Measurements from ENCODE around the gene SLC38A3.

The SLC38A3 gene

DNA sequence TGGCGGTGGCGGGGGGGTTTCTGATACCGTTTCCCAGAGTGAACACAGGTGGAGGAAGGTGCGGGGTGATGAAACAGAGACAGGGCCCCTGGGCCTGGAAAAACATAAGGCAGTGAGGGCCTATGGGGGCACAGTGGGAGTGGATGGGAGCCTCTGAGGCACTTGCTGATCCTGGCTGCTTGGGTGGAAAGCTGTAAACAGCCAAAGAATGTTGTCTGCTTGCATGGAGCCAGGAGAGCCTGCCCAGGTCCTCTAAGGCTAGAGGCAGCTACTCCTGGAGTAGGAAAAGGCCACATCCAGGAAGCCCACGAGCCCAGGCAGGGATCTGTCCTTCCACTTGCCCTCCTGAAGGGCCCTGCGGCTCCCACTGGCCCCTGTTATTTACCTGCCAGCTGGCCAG, 60.9 kb downstream of the SLC38A3 start:
- TF ChIP-seq, protein P1, sequence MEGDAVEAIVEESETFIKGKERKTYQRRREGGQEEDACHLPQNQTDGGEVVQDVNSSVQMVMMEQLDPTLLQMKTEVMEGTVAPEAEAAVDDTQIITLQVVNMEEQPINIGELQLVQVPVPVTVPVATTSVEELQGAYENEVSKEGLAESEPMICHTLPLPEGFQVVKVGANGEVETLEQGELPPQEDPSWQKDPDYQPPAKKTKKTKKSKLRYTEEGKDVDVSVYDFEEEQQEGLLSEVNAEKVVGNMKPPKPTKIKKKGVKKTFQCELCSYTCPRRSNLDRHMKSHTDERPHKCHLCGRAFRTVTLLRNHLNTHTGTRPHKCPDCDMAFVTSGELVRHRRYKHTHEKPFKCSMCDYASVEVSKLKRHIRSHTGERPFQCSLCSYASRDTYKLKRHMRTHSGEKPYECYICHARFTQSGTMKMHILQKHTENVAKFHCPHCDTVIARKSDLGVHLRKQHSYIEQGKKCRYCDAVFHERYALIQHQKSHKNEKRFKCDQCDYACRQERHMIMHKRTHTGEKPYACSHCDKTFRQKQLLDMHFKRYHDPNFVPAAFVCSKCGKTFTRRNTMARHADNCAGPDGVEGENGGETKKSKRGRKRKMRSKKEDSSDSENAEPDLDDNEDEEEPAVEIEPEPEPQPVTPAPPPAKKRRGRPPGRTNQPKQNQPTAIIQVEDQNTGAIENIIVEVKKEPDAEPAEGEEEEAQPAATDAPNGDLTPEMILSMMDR (IDR thresholded peaks at IDR 0.05; ENCODE audit: low read length, missing control alignments), result no peak
- DNase-seq (ENCODE audit: low read depth), result no peak
- H3K4me3 ChIP-seq (replicated peaks; ENCODE audit: low read depth, low read length), result no peak overlapping the region

- TF ChIP-seq, protein P1 (IDR thresholded peaks at IDR 0.05; ENCODE audit: low read length, missing control alignments), result no peak
- H3K4me3 ChIP-seq (replicated peaks; ENCODE audit: low read depth, low read length), result peak overlapping the region; percentile 55
- DNase-seq (ENCODE audit: low read depth), result no peak
Observed at GRCh38 chr3:50266836-50267235, 61.8 kb downstream of the SLC38A3 start.

GRCh38 chr3:50267280-50267913, 62.3 kb downstream of the SLC38A3 start:
- peak; percentile 26 for DNase-seq (ENCODE audit: low read depth)
- H3K4me3 ChIP-seq (replicated peaks; ENCODE audit: low read depth, low read length), result peak overlapping the region; percentile 55
- TF ChIP-seq, protein P1 (IDR thresholded peaks at IDR 0.05; ENCODE audit: low read length, missing control alignments), result no peak

DNA sequence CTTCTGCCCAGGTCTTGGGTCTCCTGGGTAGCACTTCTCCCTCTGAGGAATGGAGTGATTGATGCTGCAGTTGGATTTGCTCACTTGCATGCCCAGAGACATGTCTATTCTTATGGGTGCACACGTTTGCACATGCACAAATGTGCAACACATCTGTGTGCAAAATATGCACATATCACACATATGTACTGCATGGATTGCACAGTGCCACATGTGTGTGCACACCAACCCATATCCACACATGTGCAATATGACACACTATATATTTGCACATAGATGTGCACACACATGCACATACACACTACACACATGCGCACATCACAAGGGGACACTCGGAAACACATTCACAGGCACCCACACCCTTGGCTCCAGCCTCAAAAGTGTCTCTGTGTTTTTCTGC, 63.2 kb downstream of the SLC38A3 start:
- no peak for DNase-seq (ENCODE audit: low read depth)
- TF ChIP-seq, protein P1 (IDR thresholded peaks at IDR 0.05; ENCODE audit: low read length, missing control alignments), result no peak
- H3K4me3 ChIP-seq (replicated peaks; ENCODE audit: low read depth, low read length), result no peak overlapping the region

DNA sequence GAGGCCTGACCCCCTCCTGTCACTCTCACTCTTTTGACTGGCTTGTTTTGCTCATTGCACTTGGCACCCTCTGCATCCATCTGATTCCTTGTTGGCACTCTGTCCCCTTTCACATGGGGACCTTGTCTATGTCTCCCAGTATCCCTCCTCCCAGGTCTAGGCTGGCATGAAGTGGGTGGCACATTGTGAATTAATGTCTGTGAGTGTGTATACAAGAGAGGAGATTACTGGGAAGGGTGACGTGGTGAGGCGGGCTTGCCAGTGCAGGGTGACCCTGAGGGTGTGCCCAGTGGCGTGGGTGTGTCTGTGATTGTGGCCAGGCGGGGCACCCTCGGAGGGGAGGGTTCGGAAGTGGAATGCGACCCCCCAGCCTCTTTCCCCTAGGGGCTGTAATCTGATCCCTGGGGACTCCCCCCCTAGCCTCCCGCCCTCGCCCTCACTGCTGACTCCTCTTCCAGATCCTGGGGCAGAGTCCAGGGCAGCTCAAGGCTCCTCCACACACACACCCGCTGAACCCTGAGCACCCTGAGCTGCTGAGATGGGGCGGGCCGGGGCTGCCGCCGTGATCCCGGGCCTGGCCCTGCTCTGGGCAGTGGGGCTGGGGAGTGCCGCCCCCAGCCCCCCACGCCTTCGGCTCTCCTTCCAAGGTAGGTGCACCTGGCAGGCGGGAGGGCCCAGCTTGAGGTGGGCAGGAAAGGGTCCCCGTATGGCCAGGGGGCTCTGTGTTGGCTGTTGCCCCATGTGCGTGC, 63.8 kb downstream of the SLC38A3 start, which contains the start of gene SEMA3B:
Gene SEMA3B, plus strand, starts transcription at position 445 of the 749 bp plus-strand sequence. Its CDS starts 94 bp downstream, at position 539.
- no peak within 1 kb of the TSS for H3K4me3 ChIP-seq (replicated peaks; ENCODE audit: low read depth, low read length)
- no peak for DNase-seq (ENCODE audit: low read depth)
- TF ChIP-seq, protein P1 (IDR thresholded peaks at IDR 0.05; ENCODE audit: low read length, missing control alignments), result no peak

DNA sequence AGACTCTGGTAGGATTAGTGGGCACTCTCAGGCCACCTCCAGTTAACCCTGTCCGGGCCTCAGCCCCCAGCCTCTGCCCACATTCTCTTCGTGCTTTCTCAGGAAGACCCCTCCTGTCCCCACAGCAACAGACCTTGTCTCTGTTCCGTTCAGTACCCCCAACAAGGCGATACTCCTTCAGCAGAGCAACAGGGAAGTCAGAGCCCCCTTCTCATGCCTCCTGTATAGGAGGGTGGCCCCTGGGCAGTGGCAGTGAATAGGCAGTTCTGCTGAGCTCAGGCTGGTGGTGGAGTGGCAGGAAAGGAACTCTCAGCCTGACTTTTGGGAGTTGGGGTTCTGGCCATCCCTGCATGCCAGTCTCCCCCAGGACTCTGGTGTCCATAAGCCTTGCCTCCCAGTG, 64.4 kb downstream of the SLC38A3 start:
- TF ChIP-seq, protein P1 (IDR thresholded peaks at IDR 0.05; ENCODE audit: low read length, missing control alignments), result no peak
- DNase-seq (ENCODE audit: low read depth), result no peak
- no peak overlapping the region for H3K4me3 ChIP-seq (replicated peaks; ENCODE audit: low read depth, low read length)
